ENCODE data around the gene MAB21L4. TPM values are rescaled to one million over a fixed set of nuclear protein-coding genes. Genes with fewer than 3 reads are reported as not detected.

Gene MAB21L4
- total RNA-seq, 2 donors from 2014 or later, result not detected

DNA sequence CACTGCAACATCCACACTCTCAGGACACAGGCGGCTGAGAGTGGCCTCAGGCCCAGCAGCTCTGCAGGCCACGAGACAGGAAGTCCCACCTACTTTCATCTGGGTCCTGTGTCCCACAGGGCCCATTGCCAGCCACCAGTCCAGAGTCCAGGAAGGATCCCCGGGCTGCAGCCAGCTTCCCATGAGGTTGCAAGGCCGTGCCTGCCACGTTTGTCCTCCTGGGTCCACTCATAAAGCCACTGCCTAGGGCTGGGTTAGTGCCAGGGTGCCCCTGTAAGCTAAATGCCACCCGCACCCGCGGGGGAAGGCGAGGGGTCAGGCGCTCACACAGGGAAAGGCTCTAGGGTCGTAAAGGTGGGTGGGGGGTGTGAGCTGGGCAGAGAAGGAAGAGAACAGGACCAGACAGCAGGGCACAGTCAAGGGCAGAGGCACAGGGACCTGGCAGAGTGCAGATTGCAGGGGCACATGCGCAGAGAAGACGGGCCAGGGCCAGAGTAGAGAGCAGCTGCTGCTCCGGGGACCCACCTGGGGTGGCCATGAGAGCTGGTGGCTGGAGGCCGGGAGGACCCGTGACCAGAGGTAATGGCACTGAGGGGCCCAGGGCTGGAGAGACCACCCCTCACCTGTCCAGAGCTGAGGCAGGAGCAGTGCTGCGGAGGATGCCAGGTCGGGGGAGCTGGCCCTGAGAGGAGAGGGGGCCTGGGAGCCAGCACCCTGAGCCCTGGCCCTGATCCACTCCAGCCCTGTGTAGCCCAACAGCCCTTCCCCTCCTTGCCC, 19.3 kb downstream of the MAB21L4 start:
- Mint-ChIP-seq H3K36me3 (no peaks in the 10 kb centered on the region), H3K4me3 (no peak overlapping the region), H3K4me1 (ENCODE audit: low read depth in 2 of 2) (no peaks in the 10 kb centered on the region), H3K27ac (no peak overlapping the region), H3K27me3 (no peaks in the 10 kb centered on the region), H3K9me3 (no peaks in the 10 kb centered on the region)
- DNase-seq (ENCODE audit: low spot score) (no peak), ATAC-seq (no peak)

GRCh38 chr2:240876035-240876474, 19.9 kb downstream of the MAB21L4 start:
- Mint-ChIP-seq H3K36me3 (no peaks in the 10 kb centered on the region), H3K4me1 (ENCODE audit: low read depth in 2 of 2) (no peaks in the 10 kb centered on the region), H3K4me3 (no peak overlapping the region), H3K27ac (no peak overlapping the region), H3K27me3 (no peaks in the 10 kb centered on the region), H3K9me3 (no peaks in the 10 kb centered on the region)
- no peak for DNase-seq (ENCODE audit: low spot score)
- no peak for ATAC-seq

DNA sequence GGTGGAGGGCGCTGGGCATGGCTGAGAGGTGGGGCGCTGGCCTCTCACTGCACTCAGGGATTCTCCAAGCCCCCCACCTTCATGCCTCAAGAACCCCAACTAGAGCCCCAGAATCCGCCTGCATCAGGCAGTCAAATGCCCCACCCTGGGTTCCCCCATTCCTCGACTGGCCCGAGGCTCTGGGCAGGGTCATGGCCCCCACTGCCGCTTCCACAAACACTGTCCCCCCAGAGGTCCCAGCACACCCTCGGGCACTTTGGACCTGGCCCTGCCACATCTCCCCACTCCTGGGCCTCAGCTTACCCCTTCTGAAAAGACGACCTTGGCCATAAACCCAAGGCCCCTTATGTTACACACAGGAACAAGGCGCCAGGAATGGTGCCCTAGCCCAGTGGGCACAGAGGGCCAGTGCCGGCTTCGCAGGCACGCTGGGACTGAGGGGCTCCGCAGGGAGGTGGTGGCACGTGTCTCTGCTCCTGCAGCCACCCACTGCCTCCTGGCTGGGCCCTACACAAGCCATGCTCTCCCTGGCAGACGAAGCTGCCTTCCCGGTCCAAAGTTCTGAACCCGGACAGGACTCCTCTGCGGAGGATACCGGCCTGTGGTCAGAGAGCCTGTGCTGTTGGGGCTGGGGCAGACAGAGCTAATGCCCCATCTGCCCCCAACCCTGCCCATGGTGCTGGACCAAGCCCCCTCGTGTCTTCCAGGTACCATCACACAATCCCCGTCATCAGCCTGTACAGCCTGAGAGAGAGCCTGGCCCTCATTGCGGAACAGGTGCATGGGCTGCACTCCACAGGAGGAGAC, 20.5 kb downstream of the MAB21L4 start:
- Mint-ChIP-seq H3K27me3 (no peaks in the 10 kb centered on the region), H3K4me3 (no peak overlapping the region), H3K9me3 (no peaks in the 10 kb centered on the region), H3K4me1 (ENCODE audit: low read depth in 2 of 2) (no peaks in the 10 kb centered on the region), H3K36me3 (no peaks in the 10 kb centered on the region), H3K27ac (no peak overlapping the region)
- no peak for DNase-seq (ENCODE audit: low spot score)
- no peak for ATAC-seq

GRCh38 chr2:240874715-240875227, 21.2 kb downstream of the MAB21L4 start:
- DNase-seq (ENCODE audit: low spot score) (no peak), ATAC-seq (no peak)
- no peaks in the 10 kb centered on the region for H3K27me3 Mint-ChIP-seq
- no peak overlapping the region for H3K27ac Mint-ChIP-seq
- H3K9me3 Mint-ChIP-seq, result no peaks in the 10 kb centered on the region
- no peaks in the 10 kb centered on the region for H3K4me1 Mint-ChIP-seq (ENCODE audit: low read depth in 2 of 2)
- H3K4me3 Mint-ChIP-seq, result no peak overlapping the region
- no peaks in the 10 kb centered on the region for H3K36me3 Mint-ChIP-seq

GRCh38 chr2:240873805-240874714, 21.9 kb downstream of the MAB21L4 start:
- Mint-ChIP-seq H3K4me1 (ENCODE audit: low read depth in 2 of 2) (no peaks in the 10 kb centered on the region), H3K27me3 (no peaks in the 10 kb centered on the region), H3K9me3 (no peaks in the 10 kb centered on the region), H3K36me3 (no peaks in the 10 kb centered on the region), H3K4me3 (no peak overlapping the region), H3K27ac (no peak overlapping the region)
- DNase-seq (ENCODE audit: low spot score), result no peak
- ATAC-seq, result no peak

GRCh38 chr2:240873098-240873788, 22.7 kb downstream of the MAB21L4 start:
- no peak overlapping the region for H3K27ac Mint-ChIP-seq
- no peaks in the 10 kb centered on the region for H3K9me3 Mint-ChIP-seq
- H3K36me3 Mint-ChIP-seq, result no peaks in the 10 kb centered on the region
- no peaks in the 10 kb centered on the region for H3K27me3 Mint-ChIP-seq
- DNase-seq (ENCODE audit: low spot score) (no peak), ATAC-seq (no peak)
- H3K4me1 Mint-ChIP-seq (ENCODE audit: low read depth in 2 of 2), result no peaks in the 10 kb centered on the region
- no peak overlapping the region for H3K4me3 Mint-ChIP-seq

DNA sequence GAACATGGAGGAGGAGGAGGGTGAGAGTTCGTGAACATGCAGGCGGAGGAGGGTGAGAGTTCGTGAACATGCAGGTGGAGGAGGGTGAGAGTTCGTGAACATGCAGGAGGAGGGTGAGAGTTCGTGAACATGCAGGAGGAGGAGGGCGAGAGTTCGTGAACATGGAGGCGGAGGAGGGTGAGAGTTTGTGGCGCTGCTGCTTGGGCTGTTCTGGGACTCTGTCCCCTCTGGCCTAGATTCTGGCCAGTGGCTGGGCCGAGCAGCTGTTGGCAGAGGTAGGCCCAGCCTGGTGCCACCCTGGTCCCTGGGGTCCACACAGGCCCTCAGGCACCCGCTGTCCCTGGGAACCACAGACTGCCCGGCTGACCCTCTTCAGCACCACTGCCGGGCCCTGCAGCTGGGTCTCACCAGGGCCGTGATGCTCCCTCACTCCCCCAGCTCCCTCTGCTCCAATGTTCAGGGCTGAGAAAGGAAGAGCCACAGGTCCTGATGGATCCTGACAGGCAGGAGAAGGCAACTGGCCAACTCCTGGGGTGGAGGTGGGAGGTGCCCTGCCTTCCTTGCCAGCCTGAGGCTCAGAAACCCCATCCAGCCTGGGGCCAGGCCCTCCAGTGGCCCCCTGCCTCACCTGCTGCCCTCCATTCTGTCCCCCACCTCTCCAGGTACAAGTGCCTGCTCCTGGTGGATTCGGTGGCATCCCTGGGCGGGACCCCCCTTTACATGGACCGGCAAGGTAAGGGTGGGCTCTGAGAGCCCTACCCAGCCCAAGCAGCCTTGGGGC, 23.4 kb downstream of the MAB21L4 start:
- Mint-ChIP-seq H3K9me3 (no peaks in the 10 kb centered on the region), H3K36me3 (no peaks in the 10 kb centered on the region), H3K27me3 (no peaks in the 10 kb centered on the region), H3K4me3 (no peak overlapping the region), H3K4me1 (ENCODE audit: low read depth in 2 of 2) (no peaks in the 10 kb centered on the region), H3K27ac (no peak overlapping the region)
- ATAC-seq (no peak), DNase-seq (ENCODE audit: low spot score) (no peak)

GRCh38 chr2:240871071-240871958, 24.6 kb downstream of the MAB21L4 start:
- DNase-seq (ENCODE audit: low spot score) (no peak), ATAC-seq (no peak)
- no peaks in the 10 kb centered on the region for H3K9me3 Mint-ChIP-seq
- no peak overlapping the region for H3K27ac Mint-ChIP-seq
- H3K36me3 Mint-ChIP-seq, result no peaks in the 10 kb centered on the region
- H3K27me3 Mint-ChIP-seq, result peaks cover 2 to 9% of the 10 kb centered on the region in 2 donors
- H3K4me3 Mint-ChIP-seq, result no peak overlapping the region
- H3K4me1 Mint-ChIP-seq (ENCODE audit: low read depth in 2 of 2), result no peaks in the 10 kb centered on the region

DNA sequence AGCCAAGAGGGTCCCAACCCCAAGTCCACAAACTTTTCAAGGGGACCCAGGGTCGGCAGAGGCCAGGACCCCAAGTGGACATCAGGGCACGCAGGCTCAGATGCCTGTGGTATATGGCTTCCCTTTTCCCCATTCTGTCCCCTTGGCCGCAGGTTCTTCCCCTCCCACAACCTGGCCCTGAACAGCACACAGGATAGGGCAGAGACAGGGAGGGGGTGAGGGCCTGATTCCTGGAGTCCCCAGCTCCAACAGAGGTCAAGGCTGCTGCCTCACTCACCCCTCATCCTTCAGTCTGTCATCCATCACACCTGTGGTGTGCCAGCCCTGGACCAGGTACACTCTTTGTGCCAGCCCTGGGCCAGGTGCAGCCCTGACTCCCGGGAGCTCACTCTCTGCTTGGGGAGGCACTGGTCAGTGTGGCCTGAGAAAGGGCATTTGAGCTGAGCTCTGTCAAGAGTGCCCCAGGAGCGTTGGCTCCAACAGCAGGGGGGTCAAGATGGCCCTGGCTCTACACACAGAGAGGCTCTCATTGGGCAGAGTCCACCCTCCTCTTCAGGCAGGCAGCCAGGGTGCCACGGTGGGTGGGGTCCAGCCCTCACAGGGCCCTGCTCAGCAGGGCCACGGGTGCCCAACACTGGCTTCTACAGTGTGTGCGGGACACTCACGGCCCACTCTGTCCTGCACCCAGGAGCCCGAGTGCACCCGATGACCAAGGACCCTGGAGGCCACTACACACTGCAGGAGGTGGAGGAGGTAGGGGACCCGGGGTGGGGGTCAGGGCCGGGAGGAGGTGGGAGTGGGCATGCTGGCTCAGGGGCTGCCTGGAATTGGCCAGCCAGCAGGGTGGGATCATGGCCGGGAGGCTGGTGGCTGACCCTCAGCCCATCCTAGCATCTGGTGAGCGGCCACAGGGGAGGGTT, 25.7 kb downstream of the MAB21L4 start:
- ATAC-seq (no peak), DNase-seq (ENCODE audit: low spot score) (no peak)
- Mint-ChIP-seq H3K4me1 (ENCODE audit: low read depth in 2 of 2) (peaks cover 0 to 7% of the 10 kb centered on the region in 2 donors), H3K4me3 (no peak overlapping the region), H3K27ac (no peak overlapping the region), H3K36me3 (no peaks in the 10 kb centered on the region), H3K27me3 (peaks cover 6 to 17% of the 10 kb centered on the region in 2 donors), H3K9me3 (no peaks in the 10 kb centered on the region)

DNA sequence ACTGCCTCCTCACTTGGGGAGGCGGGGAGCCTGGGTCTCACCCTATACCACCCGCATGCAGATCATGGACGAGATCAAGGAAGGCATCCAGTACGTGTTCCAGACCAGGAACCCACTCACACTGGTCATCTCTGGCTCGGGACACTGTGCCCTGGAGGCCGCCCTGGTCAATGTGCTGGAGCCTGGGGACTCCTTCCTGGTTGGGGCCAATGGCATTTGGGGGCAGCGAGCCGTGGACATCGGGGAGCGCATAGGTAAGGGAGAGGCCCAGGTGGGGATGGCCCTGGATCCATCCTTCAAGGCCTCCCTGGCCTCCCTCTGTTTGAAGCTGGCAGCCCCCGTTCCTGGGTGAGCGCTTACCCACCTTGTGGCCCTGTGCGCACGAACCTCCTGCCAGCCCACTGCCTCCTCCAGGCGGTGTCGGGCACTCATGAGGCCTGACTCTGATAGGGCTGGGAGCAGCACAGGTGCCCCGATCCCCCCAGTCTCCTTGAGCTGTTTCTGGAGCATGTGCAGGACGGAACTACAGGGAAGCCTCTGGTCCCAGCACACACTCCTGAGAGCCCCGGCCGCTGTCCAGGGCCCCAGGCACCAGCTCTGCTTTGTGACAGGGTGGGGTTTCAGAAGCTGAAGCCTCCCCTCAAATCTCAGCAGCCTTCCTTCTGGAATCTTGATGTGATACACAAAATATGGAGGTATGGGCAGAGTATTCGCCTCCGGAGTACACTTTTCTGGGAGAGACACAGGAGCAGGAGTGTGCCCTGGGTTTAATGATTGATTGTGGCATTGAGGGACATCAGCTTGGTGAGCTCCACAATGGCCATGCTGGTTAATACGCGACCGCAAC, 26.6 kb downstream of the MAB21L4 start:
- Mint-ChIP-seq H3K4me3 (no peak overlapping the region), H3K36me3 (no peaks in the 10 kb centered on the region), H3K4me1 (ENCODE audit: low read depth in 2 of 2) (peaks cover 0 to 8% of the 10 kb centered on the region in 2 donors), H3K27me3 (peaks cover 8 to 20% of the 10 kb centered on the region in 2 donors), H3K27ac (no peak overlapping the region), H3K9me3 (no peaks in the 10 kb centered on the region)
- no peak for DNase-seq (ENCODE audit: low spot score)
- no peak for ATAC-seq
